CD4-positive, CD25-positive, alpha-beta regulatory T cell (primary cell): ENCODE measurements around the gene OR4K15. TPM values are rescaled to one million over a fixed set of nuclear protein-coding genes. Genes with fewer than 3 reads are reported as not detected.

Source experiments
- ATAC-seq, 2 donors: fragments of 150-1000 bp; cut with Tn5 transposase; one replicate each; pipeline ENCODE4 v1.10.0; 2021; ENCODE audit warnings: low read depth in 2 of 2, moderate number of reproducible peaks in 2 of 2, moderate library complexity in 1 of 2
- DNase-seq, 3 donors: peaks; one replicate each; pipeline versions ENCODE4 v3.0.0 to v3.0.0-alpha.2; 2012 to 2022; ENCODE audit warnings: mixed read lengths in 1 of 3
- H3K27ac ChIP-seq: one replicate; pipeline ENCODE4 v1.7.0; 2013; ENCODE audit warnings: mild to moderate bottlenecking, low read length; ENCODE audit not compliant: insufficient read depth, poor library complexity, severe bottlenecking
- H3K27me3 ChIP-seq: one replicate; pipeline ENCODE4 v1.7.0; 2013; ENCODE audit warnings: low read length; ENCODE audit not compliant: control insufficient read depth, insufficient read depth
- H3K36me3 ChIP-seq: one replicate; pipeline ENCODE4 v1.7.0; 2013; ENCODE audit warnings: mild to moderate bottlenecking, low read length, moderate library complexity; ENCODE audit not compliant: control insufficient read depth, insufficient read depth
- H3K4me1 ChIP-seq: 2 replicates; pipeline ENCODE4 v1.7.0; 2013; ENCODE audit warnings: mild to moderate bottlenecking, low read length; ENCODE audit not compliant: insufficient read depth, control insufficient read depth, poor library complexity, severe bottlenecking
- H3K4me3 ChIP-seq: one replicate; pipeline ENCODE4 v1.7.0; 2013; ENCODE audit warnings: low read depth, mild to moderate bottlenecking, low read length, moderate library complexity
- H3K9me3 ChIP-seq, 2 experiments: 1 replicate in 1 of 2; 2 replicates in 1 of 2; pipeline ENCODE4 v1.7.0; 2013; ENCODE audit warnings: low read length in 2 of 2, mild to moderate bottlenecking in 1 of 2, moderate library complexity in 1 of 2; ENCODE audit not compliant: control insufficient read depth in 2 of 2
- H3K27ac Mint-ChIP-seq, 3 donors: one replicate each; pipeline ENCODE4 v1.8.0; 2020 to 2022; ENCODE audit warnings: mild to moderate bottlenecking in 3 of 3, mixed read lengths in 3 of 3, moderate library complexity in 2 of 3
- H3K27me3 Mint-ChIP-seq: one replicate; pipeline ENCODE4 v1.8.0; 2022; ENCODE audit warnings: mild to moderate bottlenecking, mixed read lengths
- H3K36me3 Mint-ChIP-seq: one replicate; pipeline ENCODE4 v1.8.0; 2020; ENCODE audit warnings: mixed read lengths
- H3K4me1 Mint-ChIP-seq, 4 donors: one replicate each; pipeline ENCODE4 v1.8.0; 2020 to 2022; ENCODE audit warnings: mixed read lengths in 4 of 4, mild to moderate bottlenecking in 1 of 4
- H3K4me3 Mint-ChIP-seq, 4 donors: one replicate each; pipeline ENCODE4 v1.8.0; 2020 to 2022; ENCODE audit warnings: mild to moderate bottlenecking in 4 of 4, mixed read lengths in 4 of 4, moderate library complexity in 3 of 4
- H3K9me3 Mint-ChIP-seq, 7 donors: one replicate each; pipeline ENCODE4 v1.8.0; 2020 to 2022; ENCODE audit warnings: mixed read lengths in 7 of 7, mild to moderate bottlenecking in 3 of 7, moderate library complexity in 2 of 7
- polyA plus RNA-seq, 4 donors: library from polyadenylated mRNA; unstranded; fragments of 300-500 nt; fragmentation: Illumina TruSeq; gene quantifications; one replicate each; pipeline ENCODE4 v1.2.3, GENCODE V29; 2021
- total RNA-seq: library from RNA; stranded (reverse); gene quantifications from one replicate; pipeline ENCODE4 v1.2.3, GENCODE V29; 2022

Gene OR4K15
- total and polyA plus RNA-seq, 5 donors from 2014 or later = not detected

GRCh38 chr14:19993438-19993837, 18.0 kb downstream of the OR4K15 start:
- H3K27ac ChIP-seq = no peak overlapping the region
- no peaks in the 10 kb centered on the region for H3K36me3 Mint-ChIP-seq
- ATAC-seq (no peak), DNase-seq (no peak)
- H3K36me3 ChIP-seq = no peaks in the 10 kb centered on the region
- H3K9me3 ChIP-seq = no peaks in the 10 kb centered on the region
- peaks cover 0 to 3% (median 0%) of the 10 kb centered on the region in 4 donors for H3K4me1 Mint-ChIP-seq
- no peak overlapping the region for H3K27ac Mint-ChIP-seq
- no peaks in the 10 kb centered on the region for H3K27me3 Mint-ChIP-seq
- peaks cover 1 to 11% (median 4%) of the 10 kb centered on the region in 7 donors for H3K9me3 Mint-ChIP-seq
- H3K4me1 ChIP-seq = no peaks in the 10 kb centered on the region
- H3K4me3 Mint-ChIP-seq = no peak overlapping the region
- H3K27me3 ChIP-seq = no peaks in the 10 kb centered on the region
- H3K4me3 ChIP-seq = no peak overlapping the region

- Mint-ChIP-seq H3K4me3 (no peak within 1 kb of the TSS), H3K9me3 (peaks cover 0 to 3% (median 2%) of the 10 kb centered on the region in 7 donors), H3K4me1 (no peaks in the 10 kb centered on the region), H3K27ac (no peak within 1 kb of the TSS), H3K27me3 (no peaks in the 10 kb centered on the region), H3K36me3 (no peaks in the 10 kb centered on the region)
- Histone ChIP-seq H3K36me3 (no peaks in the 10 kb centered on the region), H3K27ac (no peak within 1 kb of the TSS), H3K4me1 (no peaks in the 10 kb centered on the region), H3K4me3 (no peak within 1 kb of the TSS), H3K9me3 (no peaks in the 10 kb centered on the region), H3K27me3 (no peaks in the 10 kb centered on the region)
- DNase-seq = no peak
- ATAC-seq = no peak
These were observed 26.5 kb downstream of the OR4K15 start, which contains the start of gene OR4Q2 for GRCh38 chr14:20001863-20002262. OR4Q2 (plus strand) TSS chr14:20002163.

DNA sequence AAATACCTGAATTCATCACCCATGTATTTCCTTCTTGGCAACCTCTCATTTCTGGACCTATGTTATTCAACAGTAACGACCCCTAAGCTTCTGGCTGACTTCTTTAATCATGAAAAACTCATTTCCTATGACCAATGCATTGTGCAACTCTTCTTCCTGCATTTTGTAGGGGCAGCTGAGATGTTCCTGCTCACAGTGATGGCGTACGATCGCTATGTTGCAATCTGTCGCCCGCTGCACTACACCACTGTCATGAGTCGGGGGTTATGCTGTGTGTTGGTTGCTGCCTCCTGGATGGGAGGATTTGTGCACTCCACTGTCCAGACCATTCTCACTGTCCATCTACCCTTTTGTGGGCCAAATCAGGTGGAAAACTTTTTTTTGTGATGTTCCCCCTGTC, 26.9 kb downstream of the OR4K15 start:
- DNase-seq (no peak), ATAC-seq (no peak)
- no peak overlapping the region for H3K27ac ChIP-seq
- no peaks in the 10 kb centered on the region for H3K27me3 ChIP-seq
- H3K9me3 ChIP-seq = no peaks in the 10 kb centered on the region
- Mint-ChIP-seq H3K4me1 (peaks cover 0 to 2% (median 0%) of the 10 kb centered on the region in 4 donors), H3K27ac (no peak overlapping the region), H3K36me3 (no peaks in the 10 kb centered on the region), H3K4me3 (no peak overlapping the region), H3K9me3 (peaks cover 0 to 3% (median 2%) of the 10 kb centered on the region in 7 donors), H3K27me3 (no peaks in the 10 kb centered on the region)
- no peak overlapping the region for H3K4me3 ChIP-seq
- no peaks in the 10 kb centered on the region for H3K4me1 ChIP-seq
- no peaks in the 10 kb centered on the region for H3K36me3 ChIP-seq

- Mint-ChIP-seq H3K27ac (no peak overlapping the region), H3K4me3 (no peak overlapping the region)
These were observed 32.8 kb downstream of the OR4K15 start for GRCh38 chr14:20008156-20008555.

GRCh38 chr14:20019257-20019865, 44.0 kb downstream of the OR4K15 start, which contains the start of gene OR4K14:
OR4K14 (minus strand) TSS chr14:20019307; CDS start chr14:20015193, 4,114 bp downstream.
- no peaks in the 10 kb centered on the region for H3K9me3 ChIP-seq
- Mint-ChIP-seq H3K27me3 (no peaks in the 10 kb centered on the region), H3K9me3 (peaks cover 0 to 3% (median 0%) of the 10 kb centered on the region in 7 donors), H3K4me3 (no peak within 1 kb of the TSS), H3K36me3 (no peaks in the 10 kb centered on the region), H3K27ac (no peak within 1 kb of the TSS), H3K4me1 (no peaks in the 10 kb centered on the region)
- no peak within 1 kb of the TSS for H3K4me3 ChIP-seq
- no peak for ATAC-seq
- H3K36me3 ChIP-seq = no peaks in the 10 kb centered on the region
- no peaks in the 10 kb centered on the region for H3K27me3 ChIP-seq
- no peaks in the 10 kb centered on the region for H3K4me1 ChIP-seq
- no peak for DNase-seq
- no peak within 1 kb of the TSS for H3K27ac ChIP-seq

More at GRCh38 chr14:20008156-20008555, 32.8 kb downstream of the OR4K15 start:
- no peaks in the 10 kb centered on the region for H3K9me3 ChIP-seq
- no peak overlapping the region for H3K4me3 ChIP-seq
- H3K27me3 ChIP-seq = no peaks in the 10 kb centered on the region
- no peak overlapping the region for H3K27ac ChIP-seq
- no peak for ATAC-seq
- Mint-ChIP-seq H3K36me3 (no peaks in the 10 kb centered on the region), H3K4me1 (peaks cover 0 to 4% (median under 1%) of the 10 kb centered on the region in 4 donors), H3K9me3 (peaks cover 0 to 13% (median 3%) of the 10 kb centered on the region in 7 donors), H3K27me3 (no peaks in the 10 kb centered on the region)
- no peak for DNase-seq
- no peaks in the 10 kb centered on the region for H3K4me1 ChIP-seq
- no peaks in the 10 kb centered on the region for H3K36me3 ChIP-seq

Other genes starting within 250 kb of the OR4K15 start
- gene OR4Q3, start 232.0 kb upstream of the OR4K15 start, total RNA-seq = not detected
- gene OR4Q3, start 232.0 kb upstream of the OR4K15 start, polyA plus RNA-seq = not detected
- not detected for gene OR4M1, start 202.1 kb upstream of the OR4K15 start, total RNA-seq
- not detected for gene OR4M1, start 202.1 kb upstream of the OR4K15 start, polyA plus RNA-seq
- gene OR4N2, start 171.8 kb upstream of the OR4K15 start, total RNA-seq = not detected
- gene OR4N2, start 171.8 kb upstream of the OR4K15 start, polyA plus RNA-seq = not detected
- not detected for gene OR4K2, start 100.4 kb upstream of the OR4K15 start, total RNA-seq
- gene OR4K2, start 100.4 kb upstream of the OR4K15 start, polyA plus RNA-seq = not detected
- gene OR4K5, start 55.0 kb upstream of the OR4K15 start, total RNA-seq = not detected
- gene OR4K5, start 55.0 kb upstream of the OR4K15 start, polyA plus RNA-seq = not detected
- gene OR4K1, start 44.7 kb upstream of the OR4K15 start, total RNA-seq = not detected
- gene OR4K1, start 44.7 kb upstream of the OR4K15 start, polyA plus RNA-seq = not detected
- gene OR4Q2, start 26.6 kb downstream of the OR4K15 start, total RNA-seq = not detected
- not detected for gene OR4Q2, start 26.6 kb downstream of the OR4K15 start, polyA plus RNA-seq
- not detected for gene OR4K14, start 43.7 kb downstream of the OR4K15 start, total RNA-seq
- gene OR4K14, start 43.7 kb downstream of the OR4K15 start, polyA plus RNA-seq = not detected
- not detected for gene OR4K13, start 60.4 kb downstream of the OR4K15 start, total RNA-seq
- gene OR4K13, start 60.4 kb downstream of the OR4K15 start, polyA plus RNA-seq = not detected
- gene OR4L1, start 84.5 kb downstream of the OR4K15 start, total RNA-seq = not detected
- not detected for gene OR4L1, start 84.5 kb downstream of the OR4K15 start, polyA plus RNA-seq
- gene OR4K17, start 135.1 kb downstream of the OR4K15 start, total RNA-seq = not detected
- gene OR4K17, start 135.1 kb downstream of the OR4K15 start, polyA plus RNA-seq = not detected
- gene OR4N5, start 163.2 kb downstream of the OR4K15 start, total RNA-seq = not detected
- not detected for gene OR4N5, start 163.2 kb downstream of the OR4K15 start, polyA plus RNA-seq
- gene OR11G2, start 215.3 kb downstream of the OR4K15 start, total RNA-seq = not detected
- gene OR11G2, start 215.3 kb downstream of the OR4K15 start, polyA plus RNA-seq = not detected
- not detected for gene OR11H6, start 248.1 kb downstream of the OR4K15 start, total RNA-seq
- gene OR11H6, start 248.1 kb downstream of the OR4K15 start, polyA plus RNA-seq = not detected